A673 (cell line): ENCODE measurements around the gene SSX1.
"Not testable (repeated sequence)": the region's sequence is repeated elsewhere in the genome, so short reads cannot be mapped to it uniquely, and the experiment has no call there.

Experiments used
- CTCF ChIP-seq: fragments of 300-800, 200-600 bp; sonication (generic); conservative IDR thresholded peaks from 2 replicates; pipeline ENCODE4 v1.5.1; 2017; ENCODE audit warnings: low read depth, mild to moderate bottlenecking, antibody characterized with exemption, low read length, moderate library complexity, mixed read lengths
- EZH2 ChIP-seq: fragments of 200-600 bp; sonication (generic); IDR thresholded peaks from 2 replicates; pipeline ENCODE4 v1.6.1; 2017; ENCODE audit warnings: borderline replicate concordance, low read depth, mild to moderate bottlenecking, mixed read lengths, antibody characterized with exemption, low read length; ENCODE audit not compliant: poor library complexity, severe bottlenecking

GRCh38 chrX:48214341-48214740 is 40.9 kb upstream of the SSX1 start:
- not testable (repeated sequence) for TF ChIP-seq CTCF, EZH2
